A673 (cell line): ENCODE data around the gene ONECUT1.

Source experiments
- CTCF ChIP-seq: fragments of 300-800, 200-600 bp; sonication (generic); conservative IDR thresholded peaks from 2 replicates; pipeline ENCODE4 v1.5.1; 2017; ENCODE audit warnings: low read depth, mild to moderate bottlenecking, antibody characterized with exemption, low read length, moderate library complexity, mixed read lengths
- EZH2 ChIP-seq: fragments of 200-600 bp; sonication (generic); IDR thresholded peaks from 2 replicates; pipeline ENCODE4 v1.6.1; 2017; ENCODE audit warnings: borderline replicate concordance, low read depth, mild to moderate bottlenecking, mixed read lengths, antibody characterized with exemption, low read length; ENCODE audit not compliant: poor library complexity, severe bottlenecking

- TF ChIP-seq CTCF (no peak), EZH2 (no peak)
Measured at GRCh38 chr15:52822475-52822874, 32.3 kb upstream of the ONECUT1 start.
